ENCODE measurements around the gene HES4. TPM values are rescaled to one million over a fixed set of nuclear protein-coding genes. Genes with fewer than 3 reads are reported as not detected.

Gene HES4
- total and polyA plus RNA-seq, 7 experiments from 2014 or later = 0.22 to 35.0 (median 1.8) TPM; not detected in 2

DNA sequence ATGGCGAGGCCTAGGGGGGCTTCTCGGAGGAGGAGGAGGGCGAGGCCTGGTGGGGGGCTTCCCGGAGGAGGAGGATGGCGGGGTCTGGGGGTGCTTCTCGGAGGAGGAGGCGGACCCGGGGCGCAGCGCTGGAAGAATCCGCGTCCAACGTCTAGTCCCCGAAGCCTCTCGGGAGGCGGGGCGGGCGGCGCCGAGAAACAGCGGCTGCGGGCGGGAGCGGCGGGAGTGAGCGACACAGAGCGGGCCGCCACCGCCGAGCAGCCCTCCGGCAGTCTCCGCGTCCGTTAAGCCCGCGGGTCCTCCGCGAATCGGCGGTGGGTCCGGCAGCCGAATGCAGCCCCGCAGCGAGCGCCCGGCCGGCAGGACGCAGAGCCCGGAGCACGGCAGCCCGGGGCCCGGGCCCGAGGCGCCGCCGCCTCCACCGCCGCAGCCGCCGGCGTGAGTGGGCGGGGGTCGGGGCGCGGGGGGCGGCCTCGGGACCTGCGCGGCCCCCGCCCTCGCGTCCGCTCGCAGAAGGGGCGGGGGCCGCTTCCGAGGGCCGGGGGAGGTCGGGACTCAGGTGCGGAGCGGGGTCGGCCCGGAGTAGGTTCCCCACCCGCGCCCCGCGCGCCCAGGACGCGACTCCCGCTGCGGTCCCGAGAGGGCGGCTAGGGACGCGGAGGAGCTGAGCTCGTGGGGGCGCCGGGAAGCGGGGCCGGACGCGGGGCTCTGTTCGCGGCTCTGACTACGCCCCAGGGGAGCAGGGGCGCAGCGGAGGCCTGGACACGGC, 39.4 kb downstream of the HES4 start, which contains the start of gene KLHL17:
KLHL17 (plus strand) TSS at position 222 of the 769 bp plus-strand sequence; CDS start at position 332, 110 bp downstream.
- H3K36me3 ChIP-seq (ENCODE audit: control insufficient read depth in 2 of 3, insufficient read depth in 3 of 3, low read length in 3 of 3) = peaks cover 0 to 33% (median 7%) of the 10 kb centered on the region in 3 experiments
- POLR2A ChIA-PET = interaction anchor here (1.1 kb wide), 1 partner anchor 247 kb away, joined by 3 read pairs; no protein-coding TSS in a partner anchor
- H3K27me3 ChIP-seq (ENCODE audit: control insufficient read depth in 2 of 2, insufficient read depth in 2 of 2, low read length in 2 of 2) = no peaks in the 10 kb centered on the region
- H3K4me3 Mint-ChIP-seq = peak within 1 kb of the TSS; percentile 83 to 95 (median 90)
- H3K4me1 ChIP-seq (ENCODE audit: control insufficient read depth in 2 of 2, insufficient read depth in 2 of 2, low read length in 2 of 2) = peaks cover 8 to 12% of the 10 kb centered on the region in 2 donors
- no peaks in the 10 kb centered on the region for H3K9me3 Mint-ChIP-seq
- H3K9me3 ChIP-seq (ENCODE audit: control insufficient read depth in 2 of 3, low read length in 3 of 3) = no peaks in the 10 kb centered on the region
- peak within 1 kb of the TSS in 7 of 9 donors; percentile 14 to 85 (median 62) for H3K27ac Mint-ChIP-seq
- peaks cover 0 to 12% (median 4%) of the 10 kb centered on the region in 5 donors for H3K36me3 Mint-ChIP-seq
- ATAC-seq (peak; percentile 61), DNase-seq (peak; percentile 58 to 86 (median 72))
- peaks cover 12 to 27% (median 20%) of the 10 kb centered on the region in 7 donors for H3K4me1 Mint-ChIP-seq
- peak within 1 kb of the TSS; percentile 89 for H3K27ac ChIP-seq (ENCODE audit: low read depth, low read length)
- intact Hi-C loops (cut with micrococcal nuclease) = loop anchor here in 1 of 2 donors (2.0 kb wide), 1 partner anchor 16 kb away; no protein-coding TSS in a partner anchor
- CTCF ChIA-PET = no interaction called here
- H3K27me3 Mint-ChIP-seq = peaks cover 0 to 2% (median 0%) of the 10 kb centered on the region in 5 donors
- H3K4me3 ChIP-seq (ENCODE audit: low read length) = peak within 1 kb of the TSS; percentile 60

DNA sequence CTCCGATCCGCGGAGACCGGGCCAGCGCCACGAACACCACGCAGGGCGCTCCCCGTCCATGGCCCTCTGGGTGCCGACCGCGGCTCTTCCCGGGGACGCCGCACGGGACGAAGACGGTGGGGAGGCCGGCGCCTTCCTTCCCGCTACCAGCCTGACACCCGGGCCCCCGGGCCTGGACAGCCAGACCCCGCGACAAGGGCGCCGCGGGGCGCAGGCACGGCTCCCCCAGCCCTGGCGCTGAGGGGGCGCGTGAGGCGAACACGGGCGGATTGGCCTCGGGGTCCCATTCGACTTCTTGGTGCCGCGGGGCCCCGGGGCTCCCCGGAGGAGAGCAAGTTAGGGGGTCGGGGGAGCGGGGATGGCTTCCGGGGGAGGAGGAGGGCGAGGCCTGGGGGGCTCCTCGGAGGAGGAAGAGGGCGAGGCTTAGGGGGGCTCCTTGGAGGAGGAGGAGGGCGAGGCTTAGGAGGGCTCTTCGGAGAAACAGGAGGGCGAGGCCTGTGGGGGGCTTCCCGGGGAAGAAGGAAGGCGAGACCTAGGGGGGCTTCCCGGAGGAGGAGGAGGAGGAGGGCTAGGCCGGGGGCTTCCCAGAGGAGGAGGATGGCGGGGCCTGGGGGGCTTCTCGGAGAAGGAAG, 40.0 kb downstream of the HES4 start:
- Histone ChIP-seq H3K27ac (ENCODE audit: low read depth, low read length) (peak overlapping the region; percentile 89), H3K36me3 (ENCODE audit: control insufficient read depth in 2 of 3, insufficient read depth in 3 of 3, low read length in 3 of 3) (peaks cover 0 to 40% (median 14%) of the 10 kb centered on the region in 3 experiments), H3K27me3 (ENCODE audit: control insufficient read depth in 2 of 2, insufficient read depth in 2 of 2, low read length in 2 of 2) (no peaks in the 10 kb centered on the region), H3K4me1 (ENCODE audit: control insufficient read depth in 2 of 2, insufficient read depth in 2 of 2, low read length in 2 of 2) (peaks cover 8 to 12% of the 10 kb centered on the region in 2 donors), H3K4me3 (ENCODE audit: low read length) (peak overlapping the region; percentile 60), H3K9me3 (ENCODE audit: control insufficient read depth in 2 of 3, low read length in 3 of 3) (no peaks in the 10 kb centered on the region)
- Mint-ChIP-seq H3K36me3 (peaks cover 5 to 12% (median 10%) of the 10 kb centered on the region in 5 donors), H3K9me3 (no peaks in the 10 kb centered on the region), H3K27ac (peak overlapping the region in 5 of 9 donors; percentile 14 to 85 (median 48)), H3K4me1 (peaks cover 12 to 28% (median 21%) of the 10 kb centered on the region in 7 donors), H3K27me3 (peaks cover 0 to 2% (median 0%) of the 10 kb centered on the region in 5 donors), H3K4me3 (peak overlapping the region; percentile 83 to 95 (median 90))
- DNase-seq = peak in 4 of 9 donors; percentile 38 to 46 (median 42)
- intact Hi-C loops (cut with micrococcal nuclease) = loop anchor here in 1 of 2 donors (1.0 to 2.0 kb wide), 5 partner anchors 7 to 415 kb away; partner anchors contain the start of genes AURKAIP1 and PUSL1
- ChIA-PET CTCF (no interaction called here), POLR2A (interaction anchor here (0.9 to 1.3 kb wide), 2 partner anchors 11 to 447 kb away, joined by 4 to 5 read pairs; partner anchors contain the start of gene MRPL20)
- peak; percentile 8 for ATAC-seq

DNA sequence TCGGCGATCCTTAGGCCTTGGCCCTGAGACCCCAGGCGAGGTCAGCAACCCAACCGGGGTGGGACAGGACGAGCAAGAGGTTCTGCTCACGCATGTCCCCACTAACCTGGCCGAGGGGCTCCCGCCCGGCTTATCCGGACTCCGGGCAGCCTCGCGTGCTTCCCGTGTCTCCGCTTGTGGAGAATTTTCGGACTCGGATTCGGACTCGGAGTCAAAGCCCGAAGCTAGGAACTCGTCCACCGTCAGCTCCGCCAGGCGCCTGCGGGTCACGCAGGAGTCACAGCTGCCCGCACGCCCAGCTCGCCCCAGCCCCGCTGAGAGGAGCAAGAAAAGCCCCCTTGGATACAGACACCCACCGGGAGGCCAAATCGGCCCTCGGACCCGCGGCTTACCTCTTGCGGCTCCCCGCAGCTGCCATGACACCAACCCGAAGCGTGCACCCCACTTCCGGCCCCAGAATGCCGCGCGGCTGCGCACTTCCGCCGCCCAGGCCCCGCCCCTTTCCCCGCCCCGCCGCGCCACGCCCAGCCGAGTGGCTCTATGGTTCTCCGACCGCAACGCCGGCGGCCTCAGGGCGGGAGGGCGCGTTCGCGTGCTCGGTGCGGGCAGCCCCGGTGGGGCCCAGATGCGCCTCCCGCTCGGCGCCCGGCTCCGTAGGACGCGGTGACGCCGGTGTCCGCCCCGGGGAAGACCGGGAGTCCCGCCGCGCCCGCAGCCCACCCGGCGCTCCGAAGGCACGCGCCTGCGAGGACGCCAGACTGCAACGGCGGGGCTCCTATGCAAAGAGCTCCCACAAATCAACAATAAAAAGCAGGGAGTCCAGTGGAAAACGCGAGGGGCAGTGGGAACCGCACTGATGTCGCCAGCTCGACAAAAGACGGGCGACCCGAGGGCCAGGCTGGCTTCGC, 40.8 kb downstream of the HES4 start, which contains the start of gene NOC2L:
NOC2L (minus strand) TSS at position 434 of the 908 bp plus-strand sequence; CDS start at position 418, 16 bp downstream.
- CTCF ChIA-PET = no interaction called here
- no peaks in the 10 kb centered on the region for H3K9me3 Mint-ChIP-seq
- no peaks in the 10 kb centered on the region for H3K9me3 ChIP-seq (ENCODE audit: control insufficient read depth in 2 of 3, low read length in 3 of 3)
- H3K4me3 Mint-ChIP-seq = peak within 1 kb of the TSS; percentile 83 to 95 (median 90)
- intact Hi-C loops (cut with micrococcal nuclease) = loop anchor here in 1 of 2 donors (1.0 kb wide), 4 partner anchors 8 to 416 kb away; partner anchors contain the start of genes AURKAIP1 and PUSL1
- ATAC-seq (peak; percentile 96), DNase-seq (peak; percentile 84 to 97 (median 92))
- H3K27ac ChIP-seq (ENCODE audit: low read depth, low read length) = peak within 1 kb of the TSS; percentile 89
- H3K36me3 Mint-ChIP-seq = peaks cover 9 to 17% (median 10%) of the 10 kb centered on the region in 5 donors
- peaks cover 8 to 12% of the 10 kb centered on the region in 2 donors for H3K4me1 ChIP-seq (ENCODE audit: control insufficient read depth in 2 of 2, insufficient read depth in 2 of 2, low read length in 2 of 2)
- H3K27me3 Mint-ChIP-seq = peaks cover 0 to 2% (median 0%) of the 10 kb centered on the region in 5 donors
- H3K4me3 ChIP-seq (ENCODE audit: low read length) = peak within 1 kb of the TSS; percentile 87
- H3K27me3 ChIP-seq (ENCODE audit: control insufficient read depth in 2 of 2, insufficient read depth in 2 of 2, low read length in 2 of 2) = no peaks in the 10 kb centered on the region
- H3K4me1 Mint-ChIP-seq = peaks cover 12 to 28% (median 21%) of the 10 kb centered on the region in 7 donors
- H3K27ac Mint-ChIP-seq = peak within 1 kb of the TSS; percentile 48 to 85 (median 77)
- POLR2A ChIA-PET = interaction anchor here (0.9 to 1.3 kb wide), 3 partner anchors 11 to 448 kb away, joined by 4 to 5 read pairs (median 5); partner anchors contain the start of gene MRPL20
- H3K36me3 ChIP-seq (ENCODE audit: control insufficient read depth in 2 of 3, insufficient read depth in 3 of 3, low read length in 3 of 3) = peaks cover 0 to 48% (median 14%) of the 10 kb centered on the region in 3 experiments

DNA sequence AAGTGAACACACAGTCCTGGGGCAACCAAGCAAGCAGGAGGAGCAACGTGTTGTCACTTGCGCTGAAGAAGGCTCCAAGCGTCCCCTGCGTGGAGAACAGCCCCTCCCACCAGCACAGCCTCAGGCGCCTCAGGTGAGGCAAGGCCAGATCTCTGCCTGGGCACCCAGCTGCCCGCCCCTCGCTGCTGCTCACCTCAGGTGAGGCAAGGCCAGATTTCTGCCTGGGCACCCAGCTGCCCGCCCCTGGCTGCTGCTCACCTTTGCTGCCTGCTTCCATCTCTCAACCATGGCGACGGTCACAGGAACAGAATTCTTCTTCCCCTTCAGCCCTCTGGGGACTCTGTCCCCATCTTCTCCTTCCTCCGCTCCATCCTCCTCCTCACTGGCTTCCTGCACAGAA, 43.3 kb downstream of the HES4 start:
- ATAC-seq (no peak), DNase-seq (no peak)
- Mint-ChIP-seq H3K4me3 (peak overlapping the region in 4 of 10 donors; percentile 13 to 89 (median 34)), H3K9me3 (no peaks in the 10 kb centered on the region), H3K36me3 (peaks cover 9 to 25% (median 10%) of the 10 kb centered on the region in 5 donors), H3K27ac (no peak overlapping the region), H3K27me3 (peaks cover 0 to 2% (median 0%) of the 10 kb centered on the region in 5 donors), H3K4me1 (peaks cover 12 to 26% (median 21%) of the 10 kb centered on the region in 7 donors)
- ChIA-PET CTCF (no interaction called here), POLR2A (no interaction called here)
- Histone ChIP-seq H3K4me1 (ENCODE audit: control insufficient read depth in 2 of 2, insufficient read depth in 2 of 2, low read length in 2 of 2) (peaks cover 8 to 12% of the 10 kb centered on the region in 2 donors), H3K36me3 (ENCODE audit: control insufficient read depth in 2 of 3, insufficient read depth in 3 of 3, low read length in 3 of 3) (peaks cover 0 to 60% (median 25%) of the 10 kb centered on the region in 3 experiments), H3K27me3 (ENCODE audit: control insufficient read depth in 2 of 2, insufficient read depth in 2 of 2, low read length in 2 of 2) (no peaks in the 10 kb centered on the region), H3K27ac (ENCODE audit: low read depth, low read length) (no peak overlapping the region), H3K4me3 (ENCODE audit: low read length) (no peak overlapping the region), H3K9me3 (ENCODE audit: control insufficient read depth in 2 of 3, low read length in 3 of 3) (no peaks in the 10 kb centered on the region)
- intact Hi-C loops (cut with micrococcal nuclease) = no loop called here

DNA sequence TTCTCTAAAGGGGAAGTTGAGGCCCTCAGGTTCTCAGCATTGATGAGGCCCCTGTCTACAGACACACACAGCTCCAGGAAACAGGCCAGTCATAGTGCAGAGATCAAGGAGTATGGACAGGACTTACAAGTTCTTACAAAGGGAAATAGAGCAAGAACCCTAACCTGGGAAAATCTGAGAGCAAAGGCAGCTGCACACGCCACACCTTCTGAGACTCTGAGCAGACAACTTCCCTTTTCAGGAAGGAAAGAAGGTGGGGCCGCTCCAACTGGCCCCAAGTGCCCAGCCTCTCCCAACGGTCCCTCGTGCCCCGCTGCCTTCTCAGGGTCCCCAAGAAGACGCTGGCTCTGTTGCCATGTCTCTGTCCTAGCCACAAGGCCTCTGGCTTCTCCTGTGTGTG, 44.4 kb downstream of the HES4 start:
- Mint-ChIP-seq H3K36me3 (peaks cover 10 to 32% (median 14%) of the 10 kb centered on the region in 5 donors), H3K27me3 (peaks cover 0 to 2% (median 0%) of the 10 kb centered on the region in 5 donors), H3K4me3 (peak overlapping the region in 1 of 10 donors; percentile 34), H3K4me1 (peaks cover 14 to 26% (median 20%) of the 10 kb centered on the region in 7 donors), H3K9me3 (no peaks in the 10 kb centered on the region), H3K27ac (no peak overlapping the region)
- no peak overlapping the region for H3K27ac ChIP-seq (ENCODE audit: low read depth, low read length)
- no peaks in the 10 kb centered on the region for H3K27me3 ChIP-seq (ENCODE audit: control insufficient read depth in 2 of 2, insufficient read depth in 2 of 2, low read length in 2 of 2)
- no peaks in the 10 kb centered on the region for H3K9me3 ChIP-seq (ENCODE audit: control insufficient read depth in 2 of 3, low read length in 3 of 3)
- CTCF ChIA-PET = no interaction called here
- intact Hi-C loops (cut with micrococcal nuclease) = no loop called here
- POLR2A ChIA-PET = interaction anchor here (0.6 kb wide), 1 partner anchor 15 kb away, joined by 3 read pairs; no protein-coding TSS in a partner anchor
- H3K4me1 ChIP-seq (ENCODE audit: control insufficient read depth in 2 of 2, insufficient read depth in 2 of 2, low read length in 2 of 2) = peaks cover 8 to 12% of the 10 kb centered on the region in 2 donors
- no peak for DNase-seq
- no peak for ATAC-seq
- H3K36me3 ChIP-seq (ENCODE audit: control insufficient read depth in 2 of 3, insufficient read depth in 3 of 3, low read length in 3 of 3) = peaks cover 0 to 72% (median 27%) of the 10 kb centered on the region in 3 experiments
- H3K4me3 ChIP-seq (ENCODE audit: low read length) = no peak overlapping the region

All from naive thymus-derived CD4-positive, alpha-beta T cell (primary cell).